Testis (tissue), 2 donors: ENCODE data around the gene PITX1.

Experiments
- POLR2A ChIP-seq: fragments of 450-650 bp; IDR thresholded peaks from one replicate; pipeline ENCODE4 v1.6.1; 2017; ENCODE audit warnings: antibody characterized with exemption, mild to moderate bottlenecking, moderate library complexity
- TF ChIP-seq, protein P1 (sequence below), 3 experiments: fragments of 450-650 bp in 2 of 3; fragments of 200-600 bp in 1 of 3; sonication (generic) in 1 of 3; IDR thresholded peaks; one replicate each; pipeline ENCODE4 v1.5.1; 2016 to 2019; ENCODE audit warnings: antibody characterized with exemption in 3 of 3, mild to moderate bottlenecking in 2 of 3, moderate library complexity in 1 of 3

DNA sequence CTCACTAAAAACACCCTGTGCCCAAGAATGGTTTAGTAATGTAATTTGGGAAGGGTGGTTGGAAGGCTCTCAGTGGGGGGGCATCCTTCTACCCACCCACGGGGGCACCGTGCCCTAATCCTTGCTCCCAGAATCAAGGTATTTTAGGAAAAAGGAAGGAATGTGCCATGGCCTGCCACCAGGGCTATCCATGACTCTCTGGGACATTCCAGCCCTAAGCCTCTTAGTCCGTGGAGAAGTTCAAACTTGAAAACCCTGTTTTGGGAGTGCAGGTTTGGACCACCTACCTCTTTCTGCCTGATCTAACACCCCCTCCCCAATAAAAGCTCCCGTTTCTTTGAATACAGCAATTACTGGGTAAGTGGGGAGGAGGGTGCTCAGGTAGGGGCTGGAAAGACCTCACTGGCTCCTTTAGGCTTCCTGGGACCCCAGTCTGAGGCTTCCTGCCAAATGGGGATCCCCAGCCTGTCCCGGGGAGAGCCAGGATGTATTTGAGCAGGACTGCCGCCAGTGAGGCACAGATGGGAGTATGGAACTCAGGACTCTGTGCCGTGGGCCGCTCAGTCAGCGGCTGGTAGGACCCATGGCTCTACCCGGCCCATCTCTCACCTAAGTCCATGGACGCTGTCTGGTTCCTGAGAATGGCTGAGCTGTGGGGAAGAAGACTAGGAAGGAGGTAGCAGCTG, 3.6 kb upstream of the PITX1 start:
- TF ChIP-seq, protein P1, sequence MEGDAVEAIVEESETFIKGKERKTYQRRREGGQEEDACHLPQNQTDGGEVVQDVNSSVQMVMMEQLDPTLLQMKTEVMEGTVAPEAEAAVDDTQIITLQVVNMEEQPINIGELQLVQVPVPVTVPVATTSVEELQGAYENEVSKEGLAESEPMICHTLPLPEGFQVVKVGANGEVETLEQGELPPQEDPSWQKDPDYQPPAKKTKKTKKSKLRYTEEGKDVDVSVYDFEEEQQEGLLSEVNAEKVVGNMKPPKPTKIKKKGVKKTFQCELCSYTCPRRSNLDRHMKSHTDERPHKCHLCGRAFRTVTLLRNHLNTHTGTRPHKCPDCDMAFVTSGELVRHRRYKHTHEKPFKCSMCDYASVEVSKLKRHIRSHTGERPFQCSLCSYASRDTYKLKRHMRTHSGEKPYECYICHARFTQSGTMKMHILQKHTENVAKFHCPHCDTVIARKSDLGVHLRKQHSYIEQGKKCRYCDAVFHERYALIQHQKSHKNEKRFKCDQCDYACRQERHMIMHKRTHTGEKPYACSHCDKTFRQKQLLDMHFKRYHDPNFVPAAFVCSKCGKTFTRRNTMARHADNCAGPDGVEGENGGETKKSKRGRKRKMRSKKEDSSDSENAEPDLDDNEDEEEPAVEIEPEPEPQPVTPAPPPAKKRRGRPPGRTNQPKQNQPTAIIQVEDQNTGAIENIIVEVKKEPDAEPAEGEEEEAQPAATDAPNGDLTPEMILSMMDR (IDR thresholded peaks at IDR 0.05), result no peak
- TF ChIP-seq POLR2A, result no peak
